GM18520 (cell line): ENCODE data around the gene HMX1.

Source experiments
- ATAC-seq: cut with Tn5 transposase; IDR thresholded peaks from one replicate; pipeline ENCODE4 v1.9.1; 2021; ENCODE audit not compliant: unreplicated experiment

The HMX1 gene

GRCh38 chr4:8820178-8821102, 51.2 kb downstream of the HMX1 start:
- no peak for ATAC-seq

GRCh38 chr4:8819473-8820177, 52.0 kb downstream of the HMX1 start:
- no peak for ATAC-seq

GRCh38 chr4:8819019-8819418, 52.6 kb downstream of the HMX1 start:
- ATAC-seq, result no peak

GRCh38 chr4:8818063-8818881, 53.4 kb downstream of the HMX1 start:
- ATAC-seq, result no peak

- ATAC-seq, result no peak
These were observed 53.9 kb downstream of the HMX1 start for GRCh38 chr4:8817813-8818062.

GRCh38 chr4:8817096-8817812, 54.4 kb downstream of the HMX1 start:
- no peak for ATAC-seq
